Left hindlimb (tissue), 1 donor: ENCODE results near the gene UGT1A1.

Experiments
- DNase-seq: peaks from one replicate; pipeline ENCODE4 v3.0.0-alpha.2; 2018

The UGT1A1 gene

GRCh38 chr2:233758849-233759248 is 1.2 kb upstream of the UGT1A1 start:
- DNase-seq = no peak

GRCh38 chr2:233761040-233761769 is 1.1 kb downstream of the UGT1A1 start:
- no peak for DNase-seq

- DNase-seq = no peak
Measured at GRCh38 chr2:233764264-233764663, 4.2 kb downstream of the UGT1A1 start.

DNA sequence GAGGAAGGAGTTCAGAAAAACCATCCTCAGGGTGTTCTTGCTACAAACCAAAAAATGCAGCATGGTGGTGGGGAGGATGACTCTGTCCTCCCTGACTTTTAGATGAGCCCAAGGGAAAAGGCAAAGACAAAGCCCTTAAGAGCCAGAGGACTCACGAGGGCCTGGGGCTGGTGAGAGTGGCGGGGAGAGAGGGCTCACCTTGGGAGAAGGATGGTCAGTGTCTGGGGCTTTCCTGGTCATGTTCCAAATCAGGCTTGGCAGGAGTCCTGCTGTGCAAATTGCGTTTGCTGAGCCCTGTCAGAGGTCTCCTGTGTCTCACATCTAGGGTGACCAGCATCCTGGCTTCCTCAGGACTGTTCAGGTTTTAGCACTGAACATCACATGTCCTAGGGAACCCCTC is 4.7 kb downstream of the UGT1A1 start:
- no peak for DNase-seq

- DNase-seq = no peak
Measured at GRCh38 chr2:233766416-233766815, 6.3 kb downstream of the UGT1A1 start.

GRCh38 chr2:233768076-233768475 is 8.0 kb downstream of the UGT1A1 start:
- DNase-seq = no peak

GRCh38 chr2:233769260-233769659 is 9.2 kb downstream of the UGT1A1 start:
- no peak for DNase-seq

- no peak for DNase-seq
Measured at GRCh38 chr2:233772153-233772552, 12.1 kb downstream of the UGT1A1 start.

- no peak for DNase-seq
Measured at GRCh38 chr2:233772583-233772982, 12.5 kb downstream of the UGT1A1 start.

GRCh38 chr2:233773854-233774253 is 13.8 kb downstream of the UGT1A1 start:
- no peak for DNase-seq

DNA sequence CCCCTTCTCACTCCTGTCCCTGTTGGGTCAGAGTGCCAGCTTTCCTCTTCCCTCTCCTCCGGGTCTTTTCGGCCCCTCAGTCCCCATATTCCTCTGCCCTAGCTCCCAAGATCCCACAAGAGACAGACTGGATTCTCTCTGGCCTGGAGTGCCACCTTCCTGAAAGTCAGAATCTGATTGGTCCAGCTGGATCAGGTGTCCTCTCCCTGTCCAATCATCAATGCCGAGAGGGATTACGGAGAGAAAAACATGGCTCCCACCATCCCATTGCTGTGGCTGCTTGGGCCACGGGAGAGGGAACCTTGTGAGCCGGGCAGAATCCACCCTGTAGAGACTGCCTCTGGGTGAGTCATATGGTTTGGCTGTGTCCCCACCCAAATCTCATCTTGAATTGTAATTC is 15.3 kb downstream of the UGT1A1 start:
- no peak for DNase-seq

- no peak for DNase-seq
Measured at GRCh38 chr2:233778030-233778429, 18.0 kb downstream of the UGT1A1 start, which contains the start of gene MROH2A. MROH2A (plus strand) TSS chr2:233778330; CDS start chr2:233779359, 1,029 bp downstream.

GRCh38 chr2:233779722-233780121 is 19.7 kb downstream of the UGT1A1 start:
- no peak for DNase-seq

DNA sequence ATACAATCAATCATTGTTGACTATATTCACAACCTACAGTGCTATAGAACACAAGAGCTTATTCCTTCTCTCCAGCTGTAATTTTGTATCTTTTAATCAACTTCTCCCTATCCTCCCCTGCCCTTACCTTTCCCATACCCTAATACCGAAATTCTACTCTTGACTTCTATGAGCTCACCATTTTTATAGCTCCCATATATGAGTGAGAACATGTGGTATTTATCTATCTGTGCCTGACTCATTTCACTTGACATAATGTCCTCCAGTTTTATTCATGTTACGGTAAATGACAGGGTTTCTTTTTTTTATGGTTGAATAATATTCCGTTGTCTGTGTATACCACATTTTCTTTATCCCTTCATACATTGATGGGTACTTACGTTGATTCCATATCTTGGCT is 20.7 kb downstream of the UGT1A1 start:
- no peak for DNase-seq

- DNase-seq = no peak
Measured at GRCh38 chr2:233789554-233789953, 29.5 kb downstream of the UGT1A1 start.

DNA sequence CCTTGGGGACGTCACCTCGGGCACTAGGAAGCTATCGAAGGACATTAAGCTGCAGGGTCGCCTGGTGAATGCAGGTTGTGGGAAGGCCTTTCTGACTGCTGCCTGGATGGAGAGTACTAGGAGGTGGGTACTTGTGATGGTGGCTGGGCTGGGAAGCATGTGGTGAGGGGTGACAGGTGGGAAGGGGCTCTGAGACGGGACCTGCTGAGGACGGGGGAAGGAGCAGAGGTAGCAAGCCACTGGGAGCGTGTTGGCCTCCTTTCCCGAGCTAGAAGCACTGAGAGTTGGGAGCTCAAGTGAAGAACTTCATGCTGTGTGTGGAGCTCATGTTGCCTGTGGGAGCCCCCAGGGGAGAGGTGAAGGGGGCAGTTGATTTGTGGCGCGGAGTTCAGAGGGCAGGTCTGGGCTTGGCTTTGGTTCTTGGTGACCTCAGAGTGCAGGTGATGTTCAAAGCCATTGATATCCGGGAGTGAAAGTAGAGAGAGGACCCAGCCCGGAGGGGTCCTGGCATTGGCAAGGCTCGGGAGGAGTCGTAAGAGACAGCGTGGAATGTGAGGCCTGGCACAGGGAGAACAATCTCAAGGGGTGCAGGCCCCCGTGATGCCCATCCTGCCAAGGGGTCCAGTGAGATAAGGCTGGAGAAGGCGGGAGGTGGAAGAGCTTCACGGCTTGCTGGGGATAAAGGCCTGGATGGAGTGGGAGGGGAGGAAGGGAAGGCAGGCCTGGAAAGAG is 31.2 kb downstream of the UGT1A1 start:
- no peak for DNase-seq

GRCh38 chr2:233791883-233792329 is 31.8 kb downstream of the UGT1A1 start:
- DNase-seq = no peak

DNA sequence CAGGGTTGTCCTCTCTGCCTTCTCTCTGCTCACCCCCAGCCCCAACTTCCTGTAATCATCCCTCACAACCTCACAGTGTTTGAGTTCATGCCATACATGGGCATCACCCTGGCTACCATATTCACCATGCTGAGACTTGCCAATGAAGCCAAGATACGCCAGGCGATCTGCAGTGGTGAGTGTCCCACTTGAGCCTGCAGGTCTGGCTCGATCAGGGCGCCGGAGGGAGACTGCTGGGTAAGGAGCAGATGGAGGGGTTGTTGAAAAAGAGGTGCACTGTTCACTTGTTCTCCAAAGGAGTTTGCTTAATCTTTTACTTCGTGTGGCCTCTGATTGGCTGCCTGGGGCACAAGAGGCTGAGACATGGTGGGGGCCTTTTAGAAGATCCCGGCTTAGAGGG is 32.6 kb downstream of the UGT1A1 start:
- no peak for DNase-seq

- DNase-seq = no peak
Measured at GRCh38 chr2:233793465-233794127, 33.5 kb downstream of the UGT1A1 start.

- DNase-seq = no peak
Measured at GRCh38 chr2:233794128-233794658, 34.1 kb downstream of the UGT1A1 start.

DNA sequence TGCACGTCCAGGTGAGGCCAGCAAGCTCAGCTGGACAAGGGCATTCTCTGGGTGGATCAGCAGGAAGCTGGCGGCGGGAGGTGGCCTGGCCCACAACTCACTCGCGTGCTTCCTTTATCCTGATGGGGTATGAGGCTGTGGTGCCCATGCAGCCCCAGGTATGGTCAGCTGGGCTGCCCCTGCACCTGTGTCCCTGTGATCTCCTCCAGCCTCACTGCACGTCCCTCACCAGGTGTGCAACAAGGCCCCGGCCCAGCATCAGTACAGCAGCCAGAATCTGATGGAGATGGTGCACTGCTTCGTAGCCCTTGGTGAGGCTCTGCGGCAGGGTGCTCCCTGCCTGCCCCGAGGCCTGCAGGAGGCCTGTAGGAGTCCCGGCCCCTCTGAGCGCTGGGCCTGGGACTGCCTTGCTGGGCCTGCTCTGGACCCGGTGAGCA is 35.7 kb downstream of the UGT1A1 start:
- no peak for DNase-seq

GRCh38 chr2:233796254-233796653 is 36.2 kb downstream of the UGT1A1 start:
- no peak for DNase-seq

GRCh38 chr2:233798335-233799086 is 38.4 kb downstream of the UGT1A1 start:
- DNase-seq = no peak
